ENCODE measurements around the gene TAF11L9.

DNA sequence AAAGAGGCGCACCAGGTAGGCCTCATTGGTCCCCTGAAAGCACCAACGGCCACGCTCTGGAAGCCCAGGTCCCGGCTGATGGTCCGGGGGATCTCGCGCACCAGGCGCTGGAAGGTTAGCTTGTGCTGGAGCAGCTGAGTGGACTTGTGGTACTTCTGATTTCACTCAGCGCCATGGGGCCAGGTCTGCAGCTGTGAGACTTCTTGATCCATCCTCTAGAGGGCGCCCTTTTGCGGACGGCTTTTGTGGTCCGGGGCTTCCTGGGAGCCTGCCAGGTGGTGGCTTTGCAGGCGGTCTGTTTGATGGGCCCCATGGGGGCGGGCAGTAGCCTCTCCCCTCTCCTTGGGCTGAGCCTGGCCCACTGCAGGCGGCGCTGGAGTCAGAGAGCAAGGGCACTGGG lies 26.4 kb upstream of the TAF11L9 start:
- no peak for TF ChIP-seq RARB (CRISPR knock-in tag; IDR thresholded peaks at IDR 0.05)
- TF ChIP-seq PATZ1 (CRISPR knock-in tag; IDR thresholded peaks at IDR 0.05; ENCODE audit: borderline replicate concordance) = no peak
- TF ChIP-seq ZFP30 (CRISPR knock-in tag; IDR thresholded peaks at IDR 0.05) = no peak
- TF ChIP-seq GLIS3 (CRISPR knock-in tag; IDR thresholded peaks at IDR 0.05) = no peak
- no peak for TF ChIP-seq SNAI2 (CRISPR knock-in tag; IDR thresholded peaks at IDR 0.05)
- no peak for TF ChIP-seq CSDC2 (CRISPR knock-in tag; IDR thresholded peaks at IDR 0.05)
- TF ChIP-seq ZFP3 (CRISPR knock-in tag; IDR thresholded peaks at IDR 0.05) = no peak
- no peak for TF ChIP-seq ZNF565 (CRISPR knock-in tag; conservative IDR thresholded peaks at IDR 0.05; ENCODE audit: low read depth)
